Osteoblast (primary cell): Measurements from ENCODE around the gene CNTFR. TPM values are rescaled to one million over a fixed set of nuclear protein-coding genes. Genes with fewer than 3 reads are reported as not detected.
A peak's percentile ranks its signal among the peaks of the same experiment; 100 is the strongest.

Source experiments
- DNase-seq: peaks from one replicate; pipeline ENCODE4 v3.0.0; 2011; ENCODE audit warnings: low spot score, mixed read lengths; ENCODE audit not compliant: insufficient read length; ENCODE audit errors: missing footprints
- H2AFZ ChIP-seq: 2 replicates; pipeline ENCODE4 v1.6.0; 2011; ENCODE audit warnings: mild to moderate bottlenecking, low read length
- H3K27ac ChIP-seq: 2 replicates; pipeline ENCODE4 v1.5.1; 2011; ENCODE audit warnings: mild to moderate bottlenecking, low read depth, low read length, moderate library complexity
- H3K27me3 ChIP-seq: 2 replicates; pipeline ENCODE4 v1.6.0; 2012; ENCODE audit warnings: mild to moderate bottlenecking, control low read depth, inconsistent platforms, low read length, moderate library complexity; ENCODE audit not compliant: insufficient read depth
- H3K36me3 ChIP-seq: 2 replicates; pipeline ENCODE4 v1.5.1; 2011; ENCODE audit warnings: mild to moderate bottlenecking, low read length, control low read depth, moderate library complexity; ENCODE audit not compliant: insufficient read depth
- H3K4me1 ChIP-seq: 2 replicates; pipeline ENCODE4 v1.5.1; 2011; ENCODE audit warnings: mild to moderate bottlenecking, low read length, control low read depth, moderate library complexity; ENCODE audit not compliant: insufficient read depth
- H3K4me2 ChIP-seq: 2 replicates; pipeline ENCODE4 v1.6.0; 2011; ENCODE audit warnings: mild to moderate bottlenecking, low read length; ENCODE audit not compliant: insufficient read depth
- H3K4me3 ChIP-seq: fragments of 200-600 bp; sonication (generic); 3 replicates; pipeline ENCODE4 v1.5.1; 2012; ENCODE audit warnings: mild to moderate bottlenecking, low read length, inconsistent platforms; ENCODE audit not compliant: insufficient read depth
- H3K79me2 ChIP-seq: 2 replicates; pipeline ENCODE4 v1.6.0; 2012; ENCODE audit warnings: mild to moderate bottlenecking, low read length, control low read depth, inconsistent platforms; ENCODE audit not compliant: insufficient read depth
- H3K9me3 ChIP-seq: 2 replicates; pipeline ENCODE4 v1.5.1; 2011; ENCODE audit warnings: low read depth, low read length, control low read depth
- H4K20me1 ChIP-seq: 2 replicates; pipeline ENCODE4 v1.6.0; 2012; ENCODE audit warnings: mild to moderate bottlenecking, low read length, control low read depth; ENCODE audit not compliant: insufficient read depth
- total RNA-seq: library from RNA; depleted of rRNA; stranded (reverse); fragments of >200 nt; gene quantifications from 2 replicates; pipeline ENCODE4 v1.2.3, GENCODE V29; 2012
- TF ChIP-seq, protein P1 (sequence below): IDR thresholded peaks from 2 replicates; pipeline ENCODE4 v1.5.1; 2011; ENCODE audit warnings: mild to moderate bottlenecking, low read depth, low read length, moderate library complexity; ENCODE audit errors: extremely low read depth

CNTFR gene
- total RNA-seq, 1 donor: not detected

DNA sequence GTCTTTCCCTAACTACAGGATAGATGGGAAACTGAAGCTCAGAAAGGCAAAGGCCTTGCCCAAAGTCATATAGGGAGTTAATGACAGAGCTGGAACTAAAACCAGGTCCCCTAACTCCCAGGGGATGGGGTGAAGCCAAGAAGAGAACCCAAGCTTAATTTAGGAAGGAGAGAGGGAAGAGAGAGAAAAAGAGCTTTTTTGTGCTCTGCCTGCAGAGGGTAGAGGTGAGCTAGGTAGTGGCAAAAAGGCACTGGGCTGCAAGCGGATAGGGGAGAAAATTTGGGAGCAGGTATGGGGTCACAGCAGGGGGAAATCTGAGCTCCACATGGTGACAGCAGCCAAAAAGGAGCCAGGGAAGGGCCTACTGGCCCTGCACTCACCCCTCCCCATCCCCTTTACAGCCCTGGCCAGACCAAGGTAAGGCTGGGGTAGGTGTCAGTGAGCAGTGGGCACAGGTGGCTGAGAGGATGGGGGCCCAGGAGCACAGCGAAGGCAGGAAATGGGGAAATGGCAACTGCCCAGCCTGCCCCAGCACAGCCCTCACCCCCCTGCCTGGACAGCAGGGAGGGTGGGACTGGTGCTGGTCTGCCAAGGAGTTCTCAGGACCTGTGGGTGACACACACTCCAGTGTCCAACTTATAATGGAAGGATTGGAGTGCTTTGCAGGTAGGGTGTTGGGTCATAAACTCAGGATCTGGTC is 70.1 kb downstream of the CNTFR start:
- Histone ChIP-seq H3K4me2 (no peak overlapping the region), H4K20me1 (no peaks in the 10 kb centered on the region), H3K4me3 (no peak overlapping the region), H3K79me2 (no peaks in the 10 kb centered on the region), H3K9me3 (no peaks in the 10 kb centered on the region), H3K4me1 (no peaks in the 10 kb centered on the region), H3K27me3 (peaks cover 38% of the 10 kb centered on the region), H3K27ac (no peak overlapping the region), H3K36me3 (no peaks in the 10 kb centered on the region), H2AFZ (no peak overlapping the region)
- TF ChIP-seq, protein P1, sequence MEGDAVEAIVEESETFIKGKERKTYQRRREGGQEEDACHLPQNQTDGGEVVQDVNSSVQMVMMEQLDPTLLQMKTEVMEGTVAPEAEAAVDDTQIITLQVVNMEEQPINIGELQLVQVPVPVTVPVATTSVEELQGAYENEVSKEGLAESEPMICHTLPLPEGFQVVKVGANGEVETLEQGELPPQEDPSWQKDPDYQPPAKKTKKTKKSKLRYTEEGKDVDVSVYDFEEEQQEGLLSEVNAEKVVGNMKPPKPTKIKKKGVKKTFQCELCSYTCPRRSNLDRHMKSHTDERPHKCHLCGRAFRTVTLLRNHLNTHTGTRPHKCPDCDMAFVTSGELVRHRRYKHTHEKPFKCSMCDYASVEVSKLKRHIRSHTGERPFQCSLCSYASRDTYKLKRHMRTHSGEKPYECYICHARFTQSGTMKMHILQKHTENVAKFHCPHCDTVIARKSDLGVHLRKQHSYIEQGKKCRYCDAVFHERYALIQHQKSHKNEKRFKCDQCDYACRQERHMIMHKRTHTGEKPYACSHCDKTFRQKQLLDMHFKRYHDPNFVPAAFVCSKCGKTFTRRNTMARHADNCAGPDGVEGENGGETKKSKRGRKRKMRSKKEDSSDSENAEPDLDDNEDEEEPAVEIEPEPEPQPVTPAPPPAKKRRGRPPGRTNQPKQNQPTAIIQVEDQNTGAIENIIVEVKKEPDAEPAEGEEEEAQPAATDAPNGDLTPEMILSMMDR: no peak
- DNase-seq: peak; percentile 57

DNA sequence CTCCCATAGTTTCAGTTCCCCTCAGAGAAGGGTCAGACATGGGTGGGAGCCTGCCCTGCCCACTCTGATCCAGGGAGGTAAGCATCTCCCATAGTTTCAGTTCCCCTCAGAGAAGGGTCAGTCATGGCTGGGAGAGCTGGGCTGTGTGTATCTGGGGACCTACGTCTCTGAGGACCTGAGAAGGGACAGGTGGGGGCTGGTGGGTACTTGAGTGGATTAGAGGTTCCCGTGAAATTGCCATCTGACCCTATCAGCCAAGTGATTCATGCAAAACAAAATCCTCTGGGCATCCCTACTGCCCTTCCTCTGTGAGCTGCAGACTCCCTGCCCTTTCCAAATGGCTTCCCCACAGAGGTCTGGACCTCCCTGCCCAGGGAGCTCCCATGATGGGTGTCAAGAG is 70.6 kb downstream of the CNTFR start:
- Histone ChIP-seq H3K27ac (no peak overlapping the region), H3K4me3 (no peak overlapping the region), H3K27me3 (peaks cover 33% of the 10 kb centered on the region), H2AFZ (no peak overlapping the region), H3K4me2 (no peak overlapping the region), H4K20me1 (no peaks in the 10 kb centered on the region), H3K4me1 (no peaks in the 10 kb centered on the region), H3K36me3 (no peaks in the 10 kb centered on the region), H3K9me3 (no peaks in the 10 kb centered on the region), H3K79me2 (no peaks in the 10 kb centered on the region)
- peak; percentile 58 for DNase-seq
- TF ChIP-seq, protein P1: no peak

DNA sequence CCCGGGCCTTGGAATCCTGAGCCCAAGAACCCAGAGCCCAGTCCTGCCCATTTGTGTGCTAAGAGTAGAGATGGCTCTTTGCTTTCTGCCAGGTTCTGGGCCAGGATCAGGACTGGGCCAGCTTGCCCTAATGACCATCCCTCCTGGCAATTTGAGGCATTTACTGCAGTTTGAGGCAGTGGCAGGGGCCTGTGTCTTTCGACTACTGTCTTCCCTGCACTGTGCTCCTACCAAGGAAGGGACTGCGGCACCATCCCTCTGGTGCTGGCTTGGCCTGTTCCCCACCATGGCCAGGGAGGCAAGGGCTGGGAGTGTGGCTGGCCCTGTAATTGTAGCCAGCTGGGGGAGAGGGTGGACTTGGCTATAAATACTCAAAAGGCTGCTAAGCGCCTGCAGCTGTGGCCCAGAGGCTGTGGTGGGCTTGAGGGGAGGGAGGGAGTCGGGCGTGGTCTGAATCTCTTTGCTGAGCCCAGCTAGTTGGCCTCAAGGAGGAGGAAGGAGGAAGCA is 71.4 kb downstream of the CNTFR start:
- Histone ChIP-seq H3K27me3 (peaks cover 29% of the 10 kb centered on the region), H3K9me3 (no peaks in the 10 kb centered on the region), H3K79me2 (no peaks in the 10 kb centered on the region), H3K4me2 (no peak overlapping the region), H3K4me3 (no peak overlapping the region), H3K36me3 (no peaks in the 10 kb centered on the region), H2AFZ (no peak overlapping the region), H3K4me1 (peaks cover 4% of the 10 kb centered on the region), H3K27ac (no peak overlapping the region), H4K20me1 (no peaks in the 10 kb centered on the region)
- TF ChIP-seq, protein P1: no peak
- peak; percentile 47 for DNase-seq

DNA sequence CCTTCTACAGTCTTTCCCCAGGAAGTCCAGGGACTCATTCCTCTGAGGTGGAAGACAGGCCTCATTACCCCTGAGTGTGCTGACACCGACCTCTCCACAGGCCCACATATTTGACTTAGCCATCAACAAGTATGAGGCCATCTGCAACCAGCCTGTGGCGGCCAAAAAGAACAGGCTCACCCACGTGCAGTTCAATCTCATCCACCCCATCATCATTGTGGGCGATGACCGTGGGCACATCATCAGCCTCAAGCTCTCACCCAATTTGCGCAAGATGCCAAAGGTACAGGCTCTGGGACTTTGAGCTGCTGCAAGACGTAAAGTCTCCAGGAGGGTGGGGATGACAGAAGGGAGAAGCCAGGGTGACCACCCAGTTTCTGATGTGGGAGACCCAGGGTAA is 72.3 kb downstream of the CNTFR start:
- H3K9me3 ChIP-seq: no peaks in the 10 kb centered on the region
- H3K27ac ChIP-seq: no peak overlapping the region
- H3K4me3 ChIP-seq: no peak overlapping the region
- H3K36me3 ChIP-seq: no peaks in the 10 kb centered on the region
- peaks cover 4% of the 10 kb centered on the region for H3K4me1 ChIP-seq
- peaks cover 31% of the 10 kb centered on the region for H3K27me3 ChIP-seq
- no peak overlapping the region for H3K4me2 ChIP-seq
- H2AFZ ChIP-seq: no peak overlapping the region
- H3K79me2 ChIP-seq: no peaks in the 10 kb centered on the region
- TF ChIP-seq, protein P1: no peak
- H4K20me1 ChIP-seq: no peaks in the 10 kb centered on the region
- DNase-seq: peak; percentile 58
